ENCODE measurements around the gene TEKT5.

GRCh38 chr16:10617662-10618420, 76.9 kb downstream of the TEKT5 start:
- TF ChIP-seq CTCF (IDR thresholded peaks at IDR 0.05) (no peak), POLR2A (IDR thresholded peaks at IDR 0.05) (no peak), POLR2AphosphoS5 (IDR thresholded peaks at IDR 0.05) (no peak)

Data from breast epithelium (tissue), 3 donors.